HCT116 (cell line): Measurements from ENCODE around the gene S100Z. TPM values are rescaled to one million over a fixed set of nuclear protein-coding genes. Genes with fewer than 3 reads are reported as not detected.

Experiments used
- ATAC-seq: fragments of 200-7000 bp; cut with Tn5 transposase; 2 replicates; pipeline ENCODE4 v1.9.1; 2020; ENCODE audit warnings: mild to moderate bottlenecking, moderate library complexity
- BruUV-seq: library from RNA; stranded (reverse); fragments of 400-500 nt; replicated peaks from 2 replicates; lab custom pipeline; 2021; lab: Mats Ljungman, UMichigan
- CTCF ChIA-PET: fragments of 300-600 bp; sonication (Branson Sonifier 250); formaldehyde crosslinking; loops from one replicate; lab custom pipeline; 2021; ENCODE audit warnings: antibody characterized with exemption; lab: Charles Lee
- POLR2A ChIA-PET: fragments of 300-600, 350-600 bp; sonication (Branson Sonifier 250); formaldehyde crosslinking; loops from one replicate; lab custom pipeline; 2021; ENCODE audit warnings: antibody characterized with exemption; lab: Charles Lee
- RAD21 ChIA-PET, 2 experiments: fragments of 300-600 bp; sonication (Branson Sonifier 250); formaldehyde crosslinking; loops; one replicate each; lab custom pipeline; 2023; ENCODE audit warnings: low total read pairs in 2 of 2; ENCODE audit not compliant: uncharacterized antibody in 2 of 2, unreplicated experiment in 2 of 2, low non-redundant PET in 1 of 2; lab: Charles Lee
- DNase-seq: peaks from one replicate; pipeline ENCODE4 v3.0.0-alpha.2; 2010; ENCODE audit warnings: low read depth, low spot score
- H2AFZ ChIP-seq: fragments of 200-600 bp; shearing (Covaris generic), sonication (generic); 2 replicates; pipeline ENCODE4 v1.6.1; 2017; ENCODE audit warnings: low read depth, mixed run types, mixed read lengths, antibody characterized with exemption, low read length; ENCODE audit not compliant: poor library complexity, severe bottlenecking
- H3K27ac ChIP-seq: 2 replicates; pipeline ENCODE4 v1.5.1; 2012; ENCODE audit warnings: low read depth, low read length
- H3K27me3 ChIP-seq: fragments of 200-600 bp; sonication (generic); 2 replicates; pipeline ENCODE4 v1.6.1; 2016; ENCODE audit warnings: mixed run types, low read length, mixed read lengths; ENCODE audit not compliant: insufficient read depth
- H3K36me3 ChIP-seq, 2 experiments: fragments of 200-500 bp in 1 of 2; fragments of 200-600 bp in 1 of 2; sonication (Bioruptor generic) in 1 of 2; sonication (generic) in 1 of 2; 2 replicates each; pipeline versions ENCODE4 v1.5.1 to v1.6.1; 2014 to 2016; ENCODE audit warnings: low read length in 2 of 2, inconsistent platforms in 1 of 2, mixed read lengths in 1 of 2, mixed run types in 1 of 2; ENCODE audit not compliant: insufficient read depth in 2 of 2, control insufficient read depth in 1 of 2
- H3K4me1 ChIP-seq, 2 experiments: fragments of 200-600 bp in 1 of 2; sonication (generic) in 1 of 2; 2 replicates each; pipeline versions ENCODE4 v1.5.1 to v1.6.1; 2012 to 2017; ENCODE audit warnings: low read length in 2 of 2, inconsistent platforms in 1 of 2, mild to moderate bottlenecking in 1 of 2, mixed read lengths in 1 of 2, mixed run types in 1 of 2, moderate library complexity in 1 of 2; ENCODE audit not compliant: insufficient read depth in 2 of 2, control insufficient read depth in 1 of 2
- H3K4me2 ChIP-seq: fragments of 200-600 bp; sonication (generic); 2 replicates; pipeline ENCODE4 v1.6.1; 2017; ENCODE audit warnings: mixed run types, low read length, mixed read lengths
- H3K4me3 ChIP-seq, 2 experiments: fragments of 200-600 bp in 1 of 2; sonication (generic) in 1 of 2; replicated peaks in 1 of 2; 2 replicates each; pipeline ENCODE4 v1.5.1; 2011 to 2016; ENCODE audit warnings: low read length in 2 of 2, control low read depth in 1 of 2, low read depth in 1 of 2, mild to moderate bottlenecking in 1 of 2, mixed read lengths in 1 of 2, mixed run types in 1 of 2
- H3K79me2 ChIP-seq: fragments of 200-600 bp; sonication (generic); 2 replicates; pipeline ENCODE4 v1.6.1; 2017; ENCODE audit warnings: mild to moderate bottlenecking, mixed run types, low read length, moderate library complexity, mixed read lengths; ENCODE audit not compliant: insufficient read depth
- H3K9ac ChIP-seq: fragments of 200-600 bp; sonication (generic); 2 replicates; pipeline ENCODE4 v1.6.1; 2016; ENCODE audit warnings: low read length, mixed read lengths
- H3K9me2 ChIP-seq: fragments of 200-600 bp; sonication (generic), shearing (Covaris generic); 2 replicates; pipeline ENCODE4 v1.6.1; 2017; ENCODE audit warnings: mixed run types, mild to moderate bottlenecking, moderate library complexity; ENCODE audit not compliant: insufficient read depth
- H3K9me3 ChIP-seq, 2 experiments: fragments of 200-500 bp in 1 of 2; fragments of 200-600 bp in 1 of 2; sonication (Bioruptor generic) in 1 of 2; sonication (generic) in 1 of 2; 2 replicates each; pipeline ENCODE4 v1.6.1; 2014 to 2017; ENCODE audit warnings: low read length in 2 of 2, mixed read lengths in 2 of 2, inconsistent platforms in 1 of 2, low read depth in 1 of 2, mild to moderate bottlenecking in 1 of 2, mixed run types in 1 of 2, moderate library complexity in 1 of 2; ENCODE audit not compliant: control insufficient read depth in 1 of 2, insufficient read depth in 1 of 2
- H4K20me1 ChIP-seq: fragments of 200-600 bp; sonication (generic), shearing (Covaris generic); 2 replicates; pipeline ENCODE4 v1.6.1; 2017; ENCODE audit warnings: mixed run types, mild to moderate bottlenecking, moderate library complexity; ENCODE audit not compliant: insufficient read depth
- ATF3 ChIP-seq: IDR thresholded peaks from 2 replicates; pipeline ENCODE4 v1.6.1; 2012
- CBX3 ChIP-seq: IDR thresholded peaks from 2 replicates; pipeline ENCODE4 v1.6.1; 2012; ENCODE audit warnings: low read depth
- CEBPB ChIP-seq: IDR thresholded peaks from 2 replicates; pipeline ENCODE4 v1.6.1; 2012; ENCODE audit warnings: low read depth
- CTCF ChIP-seq, 3 experiments: fragments of 200-600 bp in 1 of 3; sonication (generic) in 1 of 3; IDR thresholded peaks in 2 of 3; conservative IDR thresholded peaks in 1 of 3; 2 replicates each; pipeline ENCODE4 v1.5.1; 2012 to 2017; ENCODE audit warnings: low read depth in 2 of 3, low read length in 2 of 3, antibody characterized with exemption in 1 of 3, borderline replicate concordance in 1 of 3, control low read depth in 1 of 3, mild to moderate bottlenecking in 1 of 3, mixed read lengths in 1 of 3, mixed run types in 1 of 3, moderate library complexity in 1 of 3; ENCODE audit not compliant: insufficient read depth in 1 of 3
- EZH2 ChIP-seq: fragments of 200-600 bp; sonication (generic); IDR thresholded peaks from 2 replicates; pipeline ENCODE4 v1.6.1; 2017; ENCODE audit warnings: antibody characterized with exemption, mixed run types
- EZH2phosphoT487 ChIP-seq: fragments of 200-600 bp; IDR thresholded peaks from 2 replicates; pipeline ENCODE4 v1.6.1; 2018; ENCODE audit warnings: antibody characterized with exemption, borderline replicate concordance
- FOSL1 ChIP-seq: IDR thresholded peaks from 2 replicates; pipeline ENCODE4 v1.6.1; 2012; ENCODE audit warnings: low read depth
- JUND ChIP-seq: IDR thresholded peaks from 2 replicates; pipeline ENCODE4 v1.6.1; 2012
- MAX ChIP-seq: IDR thresholded peaks from 2 replicates; pipeline ENCODE4 v1.6.1; 2012
- POLR2A ChIP-seq: IDR thresholded peaks from 2 replicates; pipeline ENCODE4 v1.7.0; 2011; ENCODE audit warnings: borderline replicate concordance; ENCODE audit not compliant: insufficient read depth, insufficient read length; ENCODE audit errors: extremely low read depth
- POLR2AphosphoS5 ChIP-seq: IDR thresholded peaks from 2 replicates; pipeline ENCODE4 v1.6.1; 2011; ENCODE audit warnings: mild to moderate bottlenecking, low read depth, low read length, moderate library complexity
- RAD21 ChIP-seq: IDR thresholded peaks from 2 replicates; pipeline ENCODE4 v1.6.1; 2012; ENCODE audit warnings: low read depth, mild to moderate bottlenecking
- SIN3A ChIP-seq: IDR thresholded peaks from 2 replicates; pipeline ENCODE4 v1.6.1; 2012; ENCODE audit warnings: low read depth
- SP1 ChIP-seq: IDR thresholded peaks from 2 replicates; pipeline ENCODE4 v1.6.1; 2012; ENCODE audit warnings: low read depth
- TCF7L2 ChIP-seq: IDR thresholded peaks from 2 replicates; pipeline ENCODE4 v1.7.0; 2011; ENCODE audit warnings: borderline replicate concordance, inconsistent platforms; ENCODE audit not compliant: insufficient read depth, insufficient read length; ENCODE audit errors: extremely low read depth
- intact Hi-C: fragments of 100-400 bp; cut with micrococcal nuclease; formaldehyde crosslinking; loops from 2 replicates; pipeline ENCODE4 v1.10.0; 2022
- total RNA-seq: library from RNA; stranded (reverse); gene quantifications from one replicate; pipeline ENCODE4 v1.2.1, GENCODE V29; 2021; ENCODE audit not compliant: unreplicated experiment

The S100Z gene
- total RNA-seq, 1 experiment from 2014 or later, result not detected

- POLR2A ChIA-PET, result interaction anchor here (1.1 kb wide), 1 partner anchor 63 kb away, joined by 3 read pairs; no protein-coding TSS in a partner anchor
- peak overlapping the region; percentile 49 for H3K4me2 ChIP-seq
Observed at GRCh38 chr5:76801803-76802195, 48.0 kb upstream of the S100Z start.

GRCh38 chr5:76804266-76804665 is 45.5 kb upstream of the S100Z start:
- H3K4me1 ChIP-seq, result peaks cover 59 to 95% of the 10 kb centered on the region in 2 experiments
- no peaks in the 10 kb centered on the region for H3K36me3 ChIP-seq
- RAD21 ChIA-PET, result no interaction called here
- peak overlapping the region; percentile 45 for H3K9ac ChIP-seq
- CTCF ChIA-PET, result interaction anchor here (0.6 kb wide), 1 partner anchor 14 kb away, joined by 3 read pairs; no protein-coding TSS in a partner anchor
- no peaks in the 10 kb centered on the region for H3K27me3 ChIP-seq
- TF ChIP-seq SIN3A (no peak), RAD21 (no peak), CBX3 (no peak), JUND (peak; percentile 22; the same call in 1 of the 2 replicates), SP1 (peak; percentile 73), MAX (peak; percentile 27; the same call in 1 of the 2 replicates), EZH2 (no peak), FOSL1 (peak; percentile 23; the same call in 1 of the 2 replicates), ATF3 (no peak), EZH2phosphoT487 (no peak), POLR2AphosphoS5 (peak; percentile 43; the same call in 1 of the 2 replicates), CEBPB (no peak), TCF7L2 (no peak), CTCF (IDR thresholded peaks at IDR 0.05 in 2 of 3, conservative IDR thresholded peaks at IDR 0.05 in 1 of 3; ENCODE audit: borderline replicate concordance in 1 of 3, insufficient read depth in 1 of 3, low read depth in 2 of 3, low read length in 2 of 3) (no peak)
- no TSS peak for BruUV-seq
- H3K4me3 ChIP-seq, result peak overlapping the region in 1 of 2 experiments; percentile 28; a peak in 2 of 4 replicates
- no peaks in the 10 kb centered on the region for H3K9me2 ChIP-seq
- H4K20me1 ChIP-seq, result no peaks in the 10 kb centered on the region
- peak; percentile 57 for DNase-seq
- peak overlapping the region; percentile 67 for H2AFZ ChIP-seq
- POLR2A ChIA-PET, result interaction anchor here (1.3 to 5.0 kb wide), 2 partner anchors 8 to 13 kb away, joined by 3 to 68 read pairs; partner anchors contain the start of gene F2RL1
- peak overlapping the region; percentile 67 for H3K4me2 ChIP-seq
- ATAC-seq, result no peak; the same call in 1 of the 2 replicates
- H3K79me2 ChIP-seq, result no peaks in the 10 kb centered on the region
- H3K9me3 ChIP-seq, result no peaks in the 10 kb centered on the region
- no peak overlapping the region for H3K27ac ChIP-seq
- intact Hi-C loops, result no loop called here

More at GRCh38 chr5:76801803-76802195, 48.0 kb upstream of the S100Z start:
- no peak overlapping the region for H3K4me3 ChIP-seq
- H2AFZ ChIP-seq, result peak overlapping the region; percentile 60
- no TSS peak for BruUV-seq
- no peak for DNase-seq
- no peaks in the 10 kb centered on the region for H3K9me2 ChIP-seq
- H4K20me1 ChIP-seq, result no peaks in the 10 kb centered on the region
- no peaks in the 10 kb centered on the region for H3K27me3 ChIP-seq
- intact Hi-C loops, result no loop called here
- peak; percentile 21; the same call in 1 of the 2 replicates for ATAC-seq
- H3K9me3 ChIP-seq, result no peaks in the 10 kb centered on the region
- no peaks in the 10 kb centered on the region for H3K79me2 ChIP-seq
- RAD21 ChIA-PET, result no interaction called here
- H3K9ac ChIP-seq, result peak overlapping the region; percentile 3
- H3K27ac ChIP-seq, result no peak overlapping the region
- H3K4me1 ChIP-seq, result peaks cover 40 to 76% of the 10 kb centered on the region in 2 experiments
- TF ChIP-seq SP1 (peak; percentile 27; the same call in 1 of the 2 replicates), POLR2A (no peak)
- TF ChIP-seq, all 23 proteins: peak for 1
- no peaks in the 10 kb centered on the region for H3K36me3 ChIP-seq
- CTCF ChIA-PET, result interaction anchor here (1.3 kb wide), 1 partner anchor 11 kb away, joined by 3 read pairs; no protein-coding TSS in a partner anchor
